Stromal cell of bone marrow (primary cell): Measurements from ENCODE around the gene DUSP1.

Experiments
- DNase-seq: peaks from one replicate; pipeline ENCODE4 v3.0.0-alpha.2; 2012; ENCODE audit warnings: low read depth

The DUSP1 gene

GRCh38 chr5:172743112-172743959, 27.7 kb downstream of the DUSP1 start:
- DNase-seq = no peak

- DNase-seq = no peak
Observed at GRCh38 chr5:172741206-172741582, 29.8 kb downstream of the DUSP1 start.

GRCh38 chr5:172740428-172741205, 30.4 kb downstream of the DUSP1 start:
- peak; percentile 93 for DNase-seq

GRCh38 chr5:172739375-172739774, 31.6 kb downstream of the DUSP1 start:
- DNase-seq = no peak

GRCh38 chr5:172736508-172737135, 34.4 kb downstream of the DUSP1 start:
- no peak for DNase-seq

GRCh38 chr5:172735141-172735831, 35.7 kb downstream of the DUSP1 start:
- DNase-seq = no peak

- no peak for DNase-seq
Observed at GRCh38 chr5:172733974-172734346, 37.0 kb downstream of the DUSP1 start.

- DNase-seq = peak; percentile 100
Observed at GRCh38 chr5:172733131-172733973, 37.6 kb downstream of the DUSP1 start.

- DNase-seq = no peak
Observed at GRCh38 chr5:172732201-172732865, 38.7 kb downstream of the DUSP1 start.

GRCh38 chr5:172731680-172732074, 39.3 kb downstream of the DUSP1 start:
- DNase-seq = no peak

- DNase-seq = no peak
Observed at GRCh38 chr5:172730981-172731679, 39.9 kb downstream of the DUSP1 start.

GRCh38 chr5:172730222-172730621, 40.8 kb downstream of the DUSP1 start:
- no peak for DNase-seq

GRCh38 chr5:172729588-172729987, 41.4 kb downstream of the DUSP1 start:
- no peak for DNase-seq

- DNase-seq = no peak
Observed at GRCh38 chr5:172728481-172729241, 42.3 kb downstream of the DUSP1 start.

- no peak for DNase-seq
Observed at GRCh38 chr5:172727551-172727950, 43.4 kb downstream of the DUSP1 start.

- DNase-seq = no peak
Observed at GRCh38 chr5:172726966-172727365, 44.0 kb downstream of the DUSP1 start.

- DNase-seq = no peak
Observed at GRCh38 chr5:172725785-172726184, 45.2 kb downstream of the DUSP1 start.

- no peak for DNase-seq
Observed at GRCh38 chr5:172725273-172725672, 45.7 kb downstream of the DUSP1 start.
